Lower leg skin (tissue), 3 donors: Measurements from ENCODE around the gene AGPAT4.

ENCODE experiments used
- CTCF ChIP-seq, 3 donors: fragments of 450-650 bp; IDR thresholded peaks; one replicate each; pipeline ENCODE4 v1.5.1; 2016; ENCODE audit warnings: antibody characterized with exemption in 3 of 3, mild to moderate bottlenecking in 3 of 3, moderate library complexity in 2 of 3
- POLR2A ChIP-seq, 2 donors: fragments of 450-650 bp; IDR thresholded peaks; one replicate each; pipeline ENCODE4 v1.6.1; 2016 to 2017; ENCODE audit warnings: antibody characterized with exemption in 2 of 2, mild to moderate bottlenecking in 1 of 2, moderate library complexity in 1 of 2

- TF ChIP-seq CTCF (IDR thresholded peaks at IDR 0.05) (no peak), POLR2A (IDR thresholded peaks at IDR 0.05) (no peak)
Measured at GRCh38 chr6:161115468-161115867, 158.4 kb downstream of the AGPAT4 start.
